HFFc6 (cell line): ENCODE results near the gene FBF1. TPM values are rescaled to one million over a fixed set of nuclear protein-coding genes. Genes with fewer than 3 reads are reported as not detected.

Experiments used
- DNase-seq: peaks from one replicate; pipeline ENCODE4 v3.0.0-alpha.2; 2018
- H3K27ac Mint-ChIP-seq: 2 replicates; pipeline ENCODE4 v1.8.0; 2020; ENCODE audit warnings: mild to moderate bottlenecking, mixed read lengths
- H3K27me3 Mint-ChIP-seq: 2 replicates; pipeline ENCODE4 v1.8.0; 2021; ENCODE audit warnings: mild to moderate bottlenecking, moderate library complexity, mixed read lengths; ENCODE audit not compliant: insufficient read depth
- H3K36me3 Mint-ChIP-seq: 2 replicates; pipeline ENCODE4 v1.8.0; 2021; ENCODE audit warnings: low read depth, mixed read lengths
- H3K4me1 Mint-ChIP-seq: 2 replicates; pipeline ENCODE4 v1.8.0; 2020; ENCODE audit warnings: low read depth, mixed read lengths
- H3K4me3 Mint-ChIP-seq: 2 replicates; pipeline ENCODE4 v1.8.0; 2020; ENCODE audit warnings: mild to moderate bottlenecking, moderate library complexity, mixed read lengths
- H3K9me3 Mint-ChIP-seq: 2 replicates; pipeline ENCODE4 v1.8.0; 2020; ENCODE audit warnings: mild to moderate bottlenecking, mixed read lengths
- total RNA-seq, 6 experiments: library from RNA; stranded (reverse); fragmentation: NEBNext Ultra II Directional; extraction: Animal tissue kit (Norgen Biotek cat#: 25700); gene quantifications; 2 replicates in 1 of 6; 3 replicates in 5 of 6; pipeline ENCODE4 v1.2.3, GENCODE V29; 2021
- TF ChIP-seq, protein P1 (sequence below): fragments of 200-600 bp; sonication (generic); IDR thresholded peaks from 2 replicates; pipeline ENCODE4 v1.5.0; 2021; ENCODE audit warnings: antibody characterized with exemption, mild to moderate bottlenecking

Gene FBF1
- total RNA-seq, 6 experiments from 2014 or later = 5.6 to 10.1 (median 6.3) TPM

DNA sequence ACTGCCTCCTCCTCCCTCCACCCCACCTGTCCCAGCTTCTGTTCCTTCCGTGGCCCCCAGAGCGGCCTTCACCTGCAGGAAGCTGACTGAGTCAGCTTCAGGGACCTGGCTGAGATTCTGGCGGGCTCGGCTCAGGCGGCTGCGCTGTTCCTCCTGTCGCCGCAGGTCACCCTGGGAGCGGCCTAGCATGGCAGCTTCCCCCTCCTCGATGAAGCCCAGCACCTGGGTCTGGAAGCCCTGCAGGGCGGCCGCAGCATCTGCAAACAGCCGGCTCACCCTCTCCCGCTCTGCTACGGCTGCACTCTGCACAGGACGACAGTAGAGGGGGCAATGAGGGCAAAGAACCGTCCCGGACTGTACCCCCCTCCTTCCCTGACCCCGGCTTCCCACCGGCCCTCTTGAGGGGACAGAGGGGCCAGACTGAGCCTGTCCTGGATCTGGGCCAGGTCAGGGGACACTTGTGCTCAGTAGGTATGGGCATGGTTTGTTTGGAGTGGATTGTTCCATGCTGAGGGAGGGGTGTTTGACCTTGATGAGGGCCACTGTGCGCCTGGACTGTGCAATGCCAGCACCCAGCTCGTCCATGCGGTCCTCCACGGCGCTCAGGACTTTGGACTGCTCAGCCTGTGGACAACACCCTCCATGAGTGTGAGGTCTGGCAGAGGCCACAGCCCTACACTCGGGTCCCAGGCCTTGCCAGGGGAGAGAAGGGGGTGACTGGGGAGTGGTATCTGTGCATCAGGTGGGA is 64.5 kb downstream of the FBF1 start:
- Mint-ChIP-seq H3K4me1 (peaks cover 25% of the 10 kb centered on the region), H3K9me3 (no peaks in the 10 kb centered on the region), H3K27ac (peak overlapping the region; percentile 84), H3K4me3 (peak overlapping the region; percentile 88), H3K36me3 (no peaks in the 10 kb centered on the region), H3K27me3 (peaks cover 2% of the 10 kb centered on the region; the same call in 1 of the 2 replicates)
- no peak for DNase-seq
- TF ChIP-seq, protein P1, sequence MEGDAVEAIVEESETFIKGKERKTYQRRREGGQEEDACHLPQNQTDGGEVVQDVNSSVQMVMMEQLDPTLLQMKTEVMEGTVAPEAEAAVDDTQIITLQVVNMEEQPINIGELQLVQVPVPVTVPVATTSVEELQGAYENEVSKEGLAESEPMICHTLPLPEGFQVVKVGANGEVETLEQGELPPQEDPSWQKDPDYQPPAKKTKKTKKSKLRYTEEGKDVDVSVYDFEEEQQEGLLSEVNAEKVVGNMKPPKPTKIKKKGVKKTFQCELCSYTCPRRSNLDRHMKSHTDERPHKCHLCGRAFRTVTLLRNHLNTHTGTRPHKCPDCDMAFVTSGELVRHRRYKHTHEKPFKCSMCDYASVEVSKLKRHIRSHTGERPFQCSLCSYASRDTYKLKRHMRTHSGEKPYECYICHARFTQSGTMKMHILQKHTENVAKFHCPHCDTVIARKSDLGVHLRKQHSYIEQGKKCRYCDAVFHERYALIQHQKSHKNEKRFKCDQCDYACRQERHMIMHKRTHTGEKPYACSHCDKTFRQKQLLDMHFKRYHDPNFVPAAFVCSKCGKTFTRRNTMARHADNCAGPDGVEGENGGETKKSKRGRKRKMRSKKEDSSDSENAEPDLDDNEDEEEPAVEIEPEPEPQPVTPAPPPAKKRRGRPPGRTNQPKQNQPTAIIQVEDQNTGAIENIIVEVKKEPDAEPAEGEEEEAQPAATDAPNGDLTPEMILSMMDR = no peak

- Mint-ChIP-seq H3K9me3 (no peaks in the 10 kb centered on the region), H3K4me3 (no peak overlapping the region), H3K27ac (no peak overlapping the region), H3K4me1 (peaks cover 25% of the 10 kb centered on the region), H3K36me3 (no peaks in the 10 kb centered on the region), H3K27me3 (peaks cover 2% of the 10 kb centered on the region; the same call in 1 of the 2 replicates)
- TF ChIP-seq, protein P1 = no peak
- no peak for DNase-seq
These were observed 65.0 kb downstream of the FBF1 start for GRCh38 chr17:75875940-75876189.

DNA sequence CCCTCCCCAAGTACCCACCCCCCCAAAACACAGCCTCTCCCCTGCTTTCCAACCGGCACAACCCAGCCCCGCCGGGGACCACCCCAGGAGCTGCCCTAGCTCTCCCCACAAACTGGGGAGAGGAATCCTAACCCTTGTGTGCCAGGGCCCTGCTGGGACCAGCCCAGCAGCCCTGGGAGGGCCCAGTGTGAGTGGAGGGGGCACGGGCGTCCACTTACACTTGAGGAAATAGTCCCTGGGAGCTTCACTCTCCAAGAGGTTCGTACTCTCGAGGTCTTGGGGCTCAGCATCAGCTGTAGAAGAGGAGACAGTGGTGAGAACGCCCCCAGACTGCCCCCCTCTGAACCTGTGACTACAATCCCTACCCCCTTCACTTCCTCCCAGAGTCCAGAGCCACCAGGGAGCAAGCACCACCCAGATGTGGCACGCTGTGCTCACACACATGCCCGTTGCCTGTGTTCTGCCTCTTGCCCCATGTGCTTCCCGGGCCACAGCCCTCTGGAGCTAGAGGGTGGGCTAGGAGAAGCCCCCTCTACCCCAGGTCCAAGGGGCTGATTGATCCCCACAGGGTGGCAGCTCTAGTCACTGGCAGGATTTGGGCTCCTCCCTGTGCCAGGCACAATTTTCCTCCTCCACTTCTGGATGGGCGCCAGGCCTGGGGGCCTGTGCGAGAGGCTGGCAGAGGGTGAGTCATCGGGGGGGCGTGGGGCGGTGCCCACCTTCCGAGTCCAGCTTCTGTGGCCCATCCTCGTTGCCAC is 65.5 kb downstream of the FBF1 start:
- DNase-seq = no peak
- Mint-ChIP-seq H3K36me3 (no peaks in the 10 kb centered on the region), H3K4me1 (peaks cover 25% of the 10 kb centered on the region), H3K27ac (no peak overlapping the region), H3K27me3 (peaks cover 2% of the 10 kb centered on the region; the same call in 1 of the 2 replicates), H3K9me3 (no peaks in the 10 kb centered on the region), H3K4me3 (no peak overlapping the region)
- TF ChIP-seq, protein P1 = no peak

DNA sequence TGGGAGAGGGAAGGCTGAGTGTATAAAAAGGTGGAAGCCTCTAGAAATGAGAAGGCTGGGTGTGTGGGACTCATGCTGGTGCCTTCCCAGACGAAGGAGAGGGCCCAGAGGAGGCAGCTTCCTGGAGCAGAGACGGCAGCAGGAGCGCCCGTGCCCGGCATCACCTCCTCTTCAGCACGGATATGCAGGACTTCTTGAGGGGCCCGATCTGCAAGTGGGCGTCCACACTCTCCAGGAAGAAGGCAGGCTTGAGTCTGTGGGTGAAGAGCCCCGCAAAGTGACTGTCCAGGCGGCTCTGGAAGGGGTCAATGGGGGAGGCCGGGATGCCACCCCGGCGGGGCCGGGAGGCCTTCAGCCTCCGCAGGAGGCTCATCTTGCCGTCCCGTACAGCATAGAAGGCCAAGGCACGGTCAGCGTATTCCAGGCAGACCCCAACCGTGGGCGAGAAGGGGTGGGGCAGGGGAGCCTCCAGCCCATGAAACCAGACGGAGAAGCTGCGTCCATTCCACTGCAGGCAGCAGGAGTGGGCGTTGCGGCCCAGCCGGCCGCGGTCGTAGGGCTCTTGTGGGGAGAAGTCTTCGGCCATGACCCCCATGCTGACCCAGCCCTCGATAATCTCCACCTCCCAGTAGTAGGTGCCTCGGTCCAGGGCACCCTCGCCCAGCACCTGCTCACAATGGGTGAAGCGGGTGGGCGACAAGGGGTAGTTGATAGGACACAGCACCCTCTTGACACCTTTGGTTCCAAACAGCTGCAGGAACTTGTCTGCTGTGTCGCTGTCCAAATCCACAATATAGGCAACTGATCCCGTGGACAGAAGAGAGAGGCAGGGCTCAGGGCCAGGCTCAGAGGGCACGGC is 66.3 kb downstream of the FBF1 start:
- Mint-ChIP-seq H3K27ac (no peak overlapping the region), H3K36me3 (no peaks in the 10 kb centered on the region), H3K27me3 (no peaks in the 10 kb centered on the region; the same call in 1 of the 2 replicates), H3K4me3 (no peak overlapping the region), H3K9me3 (no peaks in the 10 kb centered on the region), H3K4me1 (peaks cover 27% of the 10 kb centered on the region)
- DNase-seq = no peak
- TF ChIP-seq, protein P1 = no peak

DNA sequence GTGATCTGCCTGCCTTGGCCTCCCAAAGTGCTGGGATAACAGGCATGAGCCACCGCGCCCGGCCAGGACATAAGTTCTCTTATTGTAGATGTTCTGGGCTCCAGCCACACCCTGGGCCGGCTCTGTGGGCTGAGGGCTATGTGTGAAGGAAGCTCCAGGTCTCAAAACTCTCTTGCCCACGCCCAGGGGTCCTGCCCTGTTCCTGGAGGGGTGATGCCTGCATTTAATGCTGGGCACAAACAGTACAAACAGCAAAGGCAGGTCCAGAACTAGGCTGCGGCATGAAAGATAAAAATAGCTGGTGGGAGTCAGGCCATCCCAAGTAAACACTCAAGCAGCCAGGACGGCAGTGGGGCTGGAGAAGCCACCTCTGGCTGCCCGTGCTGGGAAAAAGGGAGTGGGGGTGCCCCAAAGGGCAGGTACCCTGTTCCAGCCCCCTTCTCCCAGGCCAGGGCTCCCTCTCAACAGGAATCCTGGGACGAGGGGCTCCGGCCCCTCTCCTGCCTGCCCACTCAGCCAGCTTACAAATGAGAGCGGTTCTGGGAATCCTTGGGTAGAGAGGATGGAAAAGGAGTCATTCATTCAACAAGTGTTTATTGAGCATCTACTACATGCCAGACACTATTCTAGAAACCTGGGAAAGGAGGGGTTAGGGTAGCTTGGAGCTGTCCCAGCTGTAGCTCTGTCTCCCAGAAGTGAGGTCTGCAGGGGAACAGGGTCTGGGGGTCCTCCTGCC is 67.1 kb downstream of the FBF1 start:
- no peaks in the 10 kb centered on the region; the same call in 1 of the 2 replicates for H3K27me3 Mint-ChIP-seq
- H3K27ac Mint-ChIP-seq = no peak overlapping the region; the same call in 1 of the 2 replicates
- H3K4me3 Mint-ChIP-seq = no peak overlapping the region
- no peaks in the 10 kb centered on the region for H3K36me3 Mint-ChIP-seq
- TF ChIP-seq, protein P1 = no peak
- no peak for DNase-seq
- H3K9me3 Mint-ChIP-seq = no peaks in the 10 kb centered on the region
- H3K4me1 Mint-ChIP-seq = peaks cover 35% of the 10 kb centered on the region
